ENCODE results near the gene MINK1. TPM values are rescaled to one million over a fixed set of nuclear protein-coding genes. Genes with fewer than 3 reads are reported as not detected.

Gene MINK1
- total and polyA plus RNA-seq, 10 of the 15 experiments (the other 5 are each of a cell fraction or from before 2014, with no cell fraction given), result 0.08 to 55.6 (median 15.0) TPM

DNA sequence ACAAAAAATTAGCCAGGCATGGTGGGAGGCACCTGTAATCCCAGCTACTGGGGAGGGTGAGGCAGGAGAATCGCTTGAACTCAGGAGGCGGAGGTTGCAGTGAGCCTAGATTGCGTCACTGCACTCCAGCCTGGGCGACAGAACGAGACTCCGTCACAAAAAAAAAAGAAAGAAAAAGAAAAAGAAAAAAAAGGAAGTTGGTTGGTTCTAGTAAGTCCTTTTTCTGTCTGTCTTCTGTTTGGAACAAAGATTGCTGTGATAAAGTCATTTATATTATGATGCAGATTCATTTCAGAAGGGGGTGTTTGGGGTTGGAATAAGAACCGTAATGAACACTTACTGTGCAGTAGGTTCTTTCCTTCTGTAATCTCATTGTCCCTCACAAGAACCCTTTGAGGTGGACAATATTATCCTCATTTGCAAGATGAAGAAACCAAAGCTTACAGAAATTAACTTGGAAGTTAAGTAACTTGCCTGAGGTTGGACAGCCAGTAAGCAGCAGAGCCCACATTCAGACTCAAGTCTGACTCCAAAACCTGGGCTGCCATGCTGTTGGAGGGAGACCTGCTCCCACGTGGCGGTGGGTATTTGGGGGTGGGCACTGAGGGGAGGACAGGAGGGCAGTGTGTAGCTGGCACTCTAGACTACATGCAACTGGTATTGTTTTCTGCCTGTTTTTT, 10.3 kb downstream of the MINK1 start (continued):
- TF ChIP-seq, protein P1, sequence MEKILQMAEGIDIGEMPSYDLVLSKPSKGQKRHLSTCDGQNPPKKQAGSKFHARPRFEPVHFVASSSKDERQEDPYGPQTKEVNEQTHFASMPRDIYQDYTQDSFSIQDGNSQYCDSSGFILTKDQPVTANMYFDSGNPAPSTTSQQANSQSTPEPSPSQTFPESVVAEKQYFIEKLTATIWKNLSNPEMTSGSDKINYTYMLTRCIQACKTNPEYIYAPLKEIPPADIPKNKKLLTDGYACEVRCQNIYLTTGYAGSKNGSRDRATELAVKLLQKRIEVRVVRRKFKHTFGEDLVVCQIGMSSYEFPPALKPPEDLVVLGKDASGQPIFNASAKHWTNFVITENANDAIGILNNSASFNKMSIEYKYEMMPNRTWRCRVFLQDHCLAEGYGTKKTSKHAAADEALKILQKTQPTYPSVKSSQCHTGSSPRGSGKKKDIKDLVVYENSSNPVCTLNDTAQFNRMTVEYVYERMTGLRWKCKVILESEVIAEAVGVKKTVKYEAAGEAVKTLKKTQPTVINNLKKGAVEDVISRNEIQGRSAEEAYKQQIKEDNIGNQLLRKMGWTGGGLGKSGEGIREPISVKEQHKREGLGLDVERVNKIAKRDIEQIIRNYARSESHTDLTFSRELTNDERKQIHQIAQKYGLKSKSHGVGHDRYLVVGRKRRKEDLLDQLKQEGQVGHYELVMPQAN (conservative IDR thresholded peaks at IDR 0.05), result no peak
- no peak for TF ChIP-seq NBN (IDR thresholded peaks at IDR 0.05)
- no peak for TF ChIP-seq SUPT20H (IDR thresholded peaks at IDR 0.05; ENCODE audit: borderline replicate concordance, control insufficient read depth, low read depth, low read length)
- no peak for TF ChIP-seq NFIC (IDR thresholded peaks at IDR 0.05; ENCODE audit: low read depth, low read length)
- no peak for TF ChIP-seq TARDBP (IDR thresholded peaks at IDR 0.05; ENCODE audit: borderline replicate concordance)
- no peak for TF ChIP-seq ZNF384 (IDR thresholded peaks at IDR 0.05; ENCODE audit: borderline replicate concordance, low read depth, low read length)

DNA sequence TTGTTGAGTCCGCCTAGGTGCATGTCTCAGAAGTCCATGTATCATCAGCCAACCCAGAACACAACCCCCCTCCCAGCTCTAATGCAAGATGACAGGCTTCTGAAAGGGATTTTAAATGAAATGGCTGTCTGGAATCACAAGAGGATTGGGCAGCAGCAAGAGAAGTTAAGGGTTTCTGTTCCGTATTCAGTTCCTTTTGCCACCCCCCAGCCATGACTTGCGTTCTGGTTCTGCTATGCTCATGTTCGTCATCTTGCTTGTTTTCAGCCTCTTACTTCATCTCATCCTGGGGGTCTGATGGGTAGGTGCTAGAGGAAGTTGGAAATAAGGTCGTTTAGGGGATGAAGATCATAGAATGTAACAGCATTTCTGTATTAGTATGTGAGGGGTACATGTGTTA, 12.0 kb downstream of the MINK1 start:
- Histone ChIP-seq H3K36me3 (ENCODE audit: control insufficient read depth in 2 of 2, insufficient read depth in 2 of 2, low read length in 1 of 2) (no peaks in the 10 kb centered on the region; a peak in 1 of 4 replicates), H3K9me3 (replicated peaks; ENCODE audit: control insufficient read depth, insufficient read depth, low read length) (no peaks in the 10 kb centered on the region), H3K4me1 (ENCODE audit: control insufficient read depth, insufficient read depth, low read length) (peaks cover 6% of the 10 kb centered on the region; the same call in 1 of the 2 replicates), H2AFZ (ENCODE audit: control insufficient read depth, low read depth, low read length) (no peak overlapping the region), H3K27me3 (replicated peaks in 1 of 2; ENCODE audit: control insufficient read depth in 2 of 2, insufficient read depth in 2 of 2, low read length in 1 of 2) (no peaks in the 10 kb centered on the region), H3K4me3 (no peak overlapping the region), H3K79me2 (ENCODE audit: control insufficient read depth, insufficient read depth, low read length) (peaks cover 11% of the 10 kb centered on the region), H3K4me2 (ENCODE audit: control insufficient read depth, insufficient read depth) (no peak overlapping the region), H3K9ac (ENCODE audit: control insufficient read depth, insufficient read depth, low read length) (no peak overlapping the region), H3K27ac (ENCODE audit: control insufficient read depth, insufficient read depth) (no peak overlapping the region), H4K20me1 (ENCODE audit: control insufficient read depth, insufficient read depth) (peaks cover 8% of the 10 kb centered on the region)
- no peak for DNase-seq (ENCODE audit: low read depth, low spot score)
- ChIA-PET CTCF (no interaction called here), POLR2A (no interaction called here), RAD21 (ENCODE audit: unreplicated experiment) (no interaction called here), SMC1A (ENCODE audit: uncharacterized antibody, unreplicated experiment) (interaction anchor here (1.3 kb wide), 1 partner anchor 13 kb away, joined by 3 read pairs; no protein-coding TSS in a partner anchor)
- BruUV-seq (replicated peaks), result no TSS peak
- TF ChIP-seq FOS (IDR thresholded peaks at IDR 0.05; ENCODE audit: borderline replicate concordance, extremely low read depth, insufficient read length) (no peak), SPI1 (IDR thresholded peaks at IDR 0.05; ENCODE audit: borderline replicate concordance, insufficient read depth, low read depth, low read length) (peak; percentile 66; the same call in 1 of the 2 replicates)
- in situ Hi-C loops (cut with MboI) (no loop called here), intact Hi-C loops (cut with micrococcal nuclease; ENCODE audit: unreplicated experiment) (no loop called here)
- ATAC-seq, result peak; percentile 58
- FAIRE-seq, result no peak
- WGBS (ENCODE audit: insufficient coverage, insufficient replicate concordance, low lambda C conversion rate, missing lambda C conversion rate), result 74% methylated on average over 5 of the region's 5 CpGs
